Neural crest cell (in vitro differentiated cells): ENCODE measurements around the gene SHC2. TPM values are rescaled to one million over a fixed set of nuclear protein-coding genes. Genes with fewer than 3 reads are reported as not detected.

Experiments used
- DNase-seq: peaks from one replicate; pipeline ENCODE4 v3.0.0; 2021; ENCODE audit warnings: low read depth, mixed read lengths, low spot score
- H3K27ac Mint-ChIP-seq: one replicate; pipeline ENCODE4 v1.8.0; 2021; ENCODE audit warnings: mild to moderate bottlenecking, mixed read lengths; ENCODE audit not compliant: unreplicated experiment
- H3K27me3 Mint-ChIP-seq: 2 replicates; pipeline ENCODE4 v1.8.0; 2021; ENCODE audit warnings: low read depth, mild to moderate bottlenecking, mixed read lengths
- H3K36me3 Mint-ChIP-seq: 2 replicates; pipeline ENCODE4 v1.8.0; 2021; ENCODE audit warnings: low read depth, mild to moderate bottlenecking, mixed read lengths
- H3K4me1 Mint-ChIP-seq: 2 replicates; pipeline ENCODE4 v1.8.0; 2021; ENCODE audit warnings: mixed read lengths
- H3K4me3 Mint-ChIP-seq: one replicate; pipeline ENCODE4 v1.8.0; 2021; ENCODE audit warnings: mild to moderate bottlenecking, mixed read lengths
- H3K9me3 Mint-ChIP-seq: 2 replicates; pipeline ENCODE4 v1.8.0; 2021; ENCODE audit warnings: mixed read lengths
- total RNA-seq: library from RNA; stranded (reverse); gene quantifications from 2 replicates; pipeline ENCODE4 v1.2.1, GENCODE V29; 2021
- TF ChIP-seq, protein P1 (sequence below): fragments of 200-600 bp; sonication (generic); conservative IDR thresholded peaks from 2 replicates; pipeline ENCODE4 v1.5.0; 2021; ENCODE audit warnings: antibody characterized with exemption, mild to moderate bottlenecking

SHC2 gene
- total RNA-seq, 1 donor from 2014 or later, result 45.2 TPM

DNA sequence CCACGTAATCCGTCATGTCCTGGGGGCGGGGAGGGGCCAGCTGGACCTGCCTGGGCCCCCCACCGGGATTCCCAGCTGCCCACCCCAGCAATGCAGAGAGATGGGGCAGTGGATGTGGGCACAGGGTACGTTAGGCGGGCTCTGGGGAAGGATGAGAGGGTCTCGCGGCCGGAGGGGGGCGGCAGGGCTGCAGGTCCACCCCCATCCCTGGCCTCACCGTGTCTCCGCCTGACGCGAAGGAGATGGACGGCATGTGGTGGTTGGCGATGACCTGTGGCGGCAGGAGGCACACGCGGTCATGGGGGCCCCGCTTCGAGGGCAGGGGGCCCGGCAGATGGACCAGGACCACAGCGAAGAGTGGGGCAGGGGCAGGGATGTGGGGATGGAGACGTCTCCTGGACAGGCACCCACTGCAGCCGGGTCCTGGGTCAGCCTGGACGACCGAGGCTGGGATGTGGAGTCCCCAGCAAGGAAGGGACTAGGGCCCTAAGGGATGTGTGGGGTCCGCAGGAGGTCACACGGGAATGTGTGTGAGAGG lies 24.4 kb downstream of the SHC2 start:
- DNase-seq, result no peak
- no peaks in the 10 kb centered on the region for H3K9me3 Mint-ChIP-seq
- H3K27ac Mint-ChIP-seq, result no peak overlapping the region
- H3K27me3 Mint-ChIP-seq, result no peaks in the 10 kb centered on the region
- peaks cover 2% of the 10 kb centered on the region for H3K4me1 Mint-ChIP-seq
- no peak overlapping the region for H3K4me3 Mint-ChIP-seq
- H3K36me3 Mint-ChIP-seq, result peaks cover 2% of the 10 kb centered on the region
- TF ChIP-seq, protein P1, sequence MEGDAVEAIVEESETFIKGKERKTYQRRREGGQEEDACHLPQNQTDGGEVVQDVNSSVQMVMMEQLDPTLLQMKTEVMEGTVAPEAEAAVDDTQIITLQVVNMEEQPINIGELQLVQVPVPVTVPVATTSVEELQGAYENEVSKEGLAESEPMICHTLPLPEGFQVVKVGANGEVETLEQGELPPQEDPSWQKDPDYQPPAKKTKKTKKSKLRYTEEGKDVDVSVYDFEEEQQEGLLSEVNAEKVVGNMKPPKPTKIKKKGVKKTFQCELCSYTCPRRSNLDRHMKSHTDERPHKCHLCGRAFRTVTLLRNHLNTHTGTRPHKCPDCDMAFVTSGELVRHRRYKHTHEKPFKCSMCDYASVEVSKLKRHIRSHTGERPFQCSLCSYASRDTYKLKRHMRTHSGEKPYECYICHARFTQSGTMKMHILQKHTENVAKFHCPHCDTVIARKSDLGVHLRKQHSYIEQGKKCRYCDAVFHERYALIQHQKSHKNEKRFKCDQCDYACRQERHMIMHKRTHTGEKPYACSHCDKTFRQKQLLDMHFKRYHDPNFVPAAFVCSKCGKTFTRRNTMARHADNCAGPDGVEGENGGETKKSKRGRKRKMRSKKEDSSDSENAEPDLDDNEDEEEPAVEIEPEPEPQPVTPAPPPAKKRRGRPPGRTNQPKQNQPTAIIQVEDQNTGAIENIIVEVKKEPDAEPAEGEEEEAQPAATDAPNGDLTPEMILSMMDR, result no peak

- no peak for DNase-seq
- TF ChIP-seq, protein P1, result no peak
- no peaks in the 10 kb centered on the region for H3K9me3 Mint-ChIP-seq
- H3K27me3 Mint-ChIP-seq, result no peaks in the 10 kb centered on the region
- H3K36me3 Mint-ChIP-seq, result peaks cover 3% of the 10 kb centered on the region
- no peak overlapping the region for H3K4me3 Mint-ChIP-seq
- H3K27ac Mint-ChIP-seq, result no peak overlapping the region
- H3K4me1 Mint-ChIP-seq, result no peaks in the 10 kb centered on the region
These were observed 25.0 kb downstream of the SHC2 start for GRCh38 chr19:435707-436412.

- DNase-seq, result no peak
- Mint-ChIP-seq H3K27me3 (no peaks in the 10 kb centered on the region), H3K27ac (no peak overlapping the region), H3K9me3 (no peaks in the 10 kb centered on the region), H3K4me1 (no peaks in the 10 kb centered on the region), H3K4me3 (no peak overlapping the region), H3K36me3 (peaks cover 6% of the 10 kb centered on the region)
- TF ChIP-seq, protein P1, result no peak
These were observed 25.7 kb downstream of the SHC2 start for GRCh38 chr19:435056-435706.

- Mint-ChIP-seq H3K4me1 (no peaks in the 10 kb centered on the region), H3K9me3 (no peaks in the 10 kb centered on the region), H3K27ac (no peak overlapping the region), H3K4me3 (no peak overlapping the region), H3K27me3 (no peaks in the 10 kb centered on the region), H3K36me3 (peaks cover 8% of the 10 kb centered on the region)
- DNase-seq, result no peak
- TF ChIP-seq, protein P1, result no peak
These were observed 26.5 kb downstream of the SHC2 start for GRCh38 chr19:434152-434960.

DNA sequence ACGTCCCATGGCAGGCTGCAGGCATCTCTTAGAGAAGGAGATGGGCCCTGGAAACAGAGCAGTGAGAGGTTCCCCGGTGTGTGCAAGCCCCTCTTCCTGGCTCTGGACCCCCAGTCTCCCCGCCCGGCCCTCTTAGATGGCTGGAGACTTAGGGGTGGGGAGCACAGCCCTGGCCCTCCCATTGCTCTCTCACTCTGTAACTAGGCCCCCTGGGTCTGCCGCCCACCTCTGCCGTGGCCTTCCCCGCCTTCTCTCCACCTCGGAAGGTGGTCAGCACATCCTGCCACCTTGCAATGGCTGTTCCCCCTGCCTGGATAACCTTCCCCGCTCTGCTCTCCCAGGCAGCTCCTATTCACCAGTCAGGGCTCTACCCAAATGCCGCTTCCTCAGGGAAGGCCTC lies 30.1 kb downstream of the SHC2 start:
- Mint-ChIP-seq H3K27ac (no peak overlapping the region), H3K36me3 (peaks cover 11% of the 10 kb centered on the region), H3K4me1 (no peaks in the 10 kb centered on the region), H3K27me3 (no peaks in the 10 kb centered on the region), H3K4me3 (no peak overlapping the region), H3K9me3 (no peaks in the 10 kb centered on the region)
- TF ChIP-seq, protein P1, result no peak
- no peak for DNase-seq
